ENCODE results near the gene KIRREL3. TPM values are rescaled to one million over a fixed set of nuclear protein-coding genes. Genes with fewer than 3 reads are reported as not detected.

The KIRREL3 gene
- total RNA-seq, 2 experiments from 2014 or later: not detected

DNA sequence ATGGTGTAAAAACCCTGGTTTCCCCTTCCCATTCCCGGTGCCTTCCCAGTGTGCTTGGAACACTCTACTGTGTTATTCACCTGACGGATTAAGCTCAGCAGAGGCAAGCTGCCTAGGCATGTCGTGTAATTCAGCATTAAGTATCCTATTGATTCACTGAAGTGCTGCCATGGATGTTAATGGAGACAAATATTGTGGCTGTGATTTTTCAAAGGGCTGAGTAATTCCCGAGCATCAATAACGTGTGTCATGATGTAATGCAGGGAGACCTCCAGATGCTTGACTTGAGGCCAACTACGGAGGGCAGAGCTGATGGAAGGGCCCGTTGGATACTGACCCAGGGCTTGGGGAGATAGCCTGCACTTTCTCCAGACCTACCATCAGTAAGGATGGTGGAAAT is 376.1 kb downstream of the KIRREL3 start:
- H3K27ac Mint-ChIP-seq: no peak overlapping the region
- ATAC-seq (ENCODE audit: poor library complexity) (no peak), DNase-seq (no peak)
- H3K4me1 Mint-ChIP-seq (ENCODE audit: low read depth): no peaks in the 10 kb centered on the region
- H3K4me3 ChIP-seq (ENCODE audit: low read length): no peak overlapping the region
- ChIA-PET CTCF (no interaction called here), POLR2A (no interaction called here)
- no peaks in the 10 kb centered on the region for H3K9me3 Mint-ChIP-seq
- no peak overlapping the region for H3K27ac ChIP-seq (ENCODE audit: low read depth in 1 of 2, low read length in 2 of 2)
- H3K4me1 ChIP-seq (ENCODE audit: insufficient read depth, low read length): no peaks in the 10 kb centered on the region
- peaks cover 18% of the 10 kb centered on the region for H3K27me3 Mint-ChIP-seq
- no peak overlapping the region for H3K4me3 Mint-ChIP-seq
- H3K27me3 ChIP-seq (ENCODE audit: control insufficient read depth in 1 of 2, insufficient read depth in 2 of 2, low read length in 2 of 2): peaks cover 0 to 14% of the 10 kb centered on the region in 2 experiments
- TF ChIP-seq, protein P1, sequence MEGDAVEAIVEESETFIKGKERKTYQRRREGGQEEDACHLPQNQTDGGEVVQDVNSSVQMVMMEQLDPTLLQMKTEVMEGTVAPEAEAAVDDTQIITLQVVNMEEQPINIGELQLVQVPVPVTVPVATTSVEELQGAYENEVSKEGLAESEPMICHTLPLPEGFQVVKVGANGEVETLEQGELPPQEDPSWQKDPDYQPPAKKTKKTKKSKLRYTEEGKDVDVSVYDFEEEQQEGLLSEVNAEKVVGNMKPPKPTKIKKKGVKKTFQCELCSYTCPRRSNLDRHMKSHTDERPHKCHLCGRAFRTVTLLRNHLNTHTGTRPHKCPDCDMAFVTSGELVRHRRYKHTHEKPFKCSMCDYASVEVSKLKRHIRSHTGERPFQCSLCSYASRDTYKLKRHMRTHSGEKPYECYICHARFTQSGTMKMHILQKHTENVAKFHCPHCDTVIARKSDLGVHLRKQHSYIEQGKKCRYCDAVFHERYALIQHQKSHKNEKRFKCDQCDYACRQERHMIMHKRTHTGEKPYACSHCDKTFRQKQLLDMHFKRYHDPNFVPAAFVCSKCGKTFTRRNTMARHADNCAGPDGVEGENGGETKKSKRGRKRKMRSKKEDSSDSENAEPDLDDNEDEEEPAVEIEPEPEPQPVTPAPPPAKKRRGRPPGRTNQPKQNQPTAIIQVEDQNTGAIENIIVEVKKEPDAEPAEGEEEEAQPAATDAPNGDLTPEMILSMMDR (IDR thresholded peaks at IDR 0.05): no peak
- no peaks in the 10 kb centered on the region for H3K36me3 ChIP-seq (ENCODE audit: insufficient read depth, low read length)
- no peaks in the 10 kb centered on the region for H3K36me3 Mint-ChIP-seq (ENCODE audit: low read depth)
- intact Hi-C loops (cut with DNase I, micrococcal nuclease): no loop called here
- H3K9me3 ChIP-seq (ENCODE audit: control insufficient read depth in 1 of 2, insufficient read depth in 1 of 2, low read length in 2 of 2): peaks cover 0 to 4% of the 10 kb centered on the region in 2 experiments

DNA sequence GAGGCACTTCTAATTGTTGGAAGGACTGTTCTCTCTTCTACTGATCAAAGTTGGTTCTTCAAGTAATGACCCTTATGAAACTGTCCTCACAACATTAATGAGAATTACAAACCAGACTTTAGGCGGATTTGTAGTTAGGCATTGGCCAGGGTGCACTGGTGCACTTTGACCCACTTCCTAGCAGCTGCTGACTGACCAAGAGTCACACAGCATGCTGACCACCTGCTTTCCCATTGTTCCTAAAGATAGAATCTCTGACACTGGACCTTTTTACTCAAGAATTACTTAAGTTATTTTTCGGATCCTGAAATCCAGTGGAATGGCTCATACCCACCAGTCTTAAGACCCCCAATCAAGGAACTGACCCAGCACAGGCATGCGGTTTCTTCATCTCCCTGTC is 381.1 kb downstream of the KIRREL3 start:
- H3K36me3 ChIP-seq (ENCODE audit: insufficient read depth, low read length): no peaks in the 10 kb centered on the region
- no peaks in the 10 kb centered on the region for H3K9me3 Mint-ChIP-seq
- H3K27ac Mint-ChIP-seq: no peak overlapping the region
- H3K27ac ChIP-seq (ENCODE audit: low read depth in 1 of 2, low read length in 2 of 2): no peak overlapping the region
- DNase-seq (no peak), ATAC-seq (ENCODE audit: poor library complexity) (no peak)
- intact Hi-C loops (cut with DNase I, micrococcal nuclease): no loop called here
- ChIA-PET CTCF (no interaction called here), POLR2A (no interaction called here)
- TF ChIP-seq, protein P1 (IDR thresholded peaks at IDR 0.05): no peak
- H3K9me3 ChIP-seq (ENCODE audit: control insufficient read depth in 1 of 2, insufficient read depth in 1 of 2, low read length in 2 of 2): no peaks in the 10 kb centered on the region
- H3K4me1 ChIP-seq (ENCODE audit: insufficient read depth, low read length): no peaks in the 10 kb centered on the region
- peaks cover 30% of the 10 kb centered on the region for H3K27me3 Mint-ChIP-seq
- H3K4me1 Mint-ChIP-seq (ENCODE audit: low read depth): no peaks in the 10 kb centered on the region
- no peaks in the 10 kb centered on the region for H3K36me3 Mint-ChIP-seq (ENCODE audit: low read depth)
- no peak overlapping the region for H3K4me3 Mint-ChIP-seq
- no peak overlapping the region for H3K4me3 ChIP-seq (ENCODE audit: low read length)
- H3K27me3 ChIP-seq (ENCODE audit: control insufficient read depth in 1 of 2, insufficient read depth in 2 of 2, low read length in 2 of 2): peaks cover 0 to 8% of the 10 kb centered on the region in 2 experiments

DNA sequence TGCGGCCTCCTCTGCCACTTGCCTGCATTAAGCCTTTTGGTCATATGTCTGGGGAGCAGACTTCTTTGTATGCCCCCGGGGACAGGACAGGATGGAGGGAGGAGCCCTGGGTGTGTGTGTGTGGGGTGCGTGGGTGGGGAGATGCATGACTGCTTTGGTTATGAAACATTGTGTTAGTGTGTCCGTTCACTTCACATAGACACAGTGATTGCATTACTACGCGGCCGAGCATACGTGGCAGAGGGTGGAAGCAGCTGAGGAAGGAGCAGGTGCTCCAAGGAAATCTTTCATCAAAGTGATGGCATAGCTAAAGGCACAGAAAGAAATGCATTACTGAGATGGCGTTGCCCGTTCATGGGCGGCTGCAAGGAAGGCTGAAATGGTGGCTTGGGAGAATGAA is 384.7 kb downstream of the KIRREL3 start:
- POLR2A ChIA-PET: no interaction called here
- H3K9me3 Mint-ChIP-seq: no peaks in the 10 kb centered on the region
- no peaks in the 10 kb centered on the region for H3K36me3 ChIP-seq (ENCODE audit: insufficient read depth, low read length)
- no peak overlapping the region for H3K4me3 ChIP-seq (ENCODE audit: low read length)
- H3K4me1 Mint-ChIP-seq (ENCODE audit: low read depth): no peaks in the 10 kb centered on the region
- ATAC-seq (ENCODE audit: poor library complexity) (no peak), DNase-seq (no peak)
- no peaks in the 10 kb centered on the region for H3K27me3 ChIP-seq (ENCODE audit: control insufficient read depth in 1 of 2, insufficient read depth in 2 of 2, low read length in 2 of 2)
- no peaks in the 10 kb centered on the region for H3K4me1 ChIP-seq (ENCODE audit: insufficient read depth, low read length)
- CTCF ChIA-PET: no interaction called here
- H3K36me3 Mint-ChIP-seq (ENCODE audit: low read depth): no peaks in the 10 kb centered on the region
- no peaks in the 10 kb centered on the region for H3K9me3 ChIP-seq (ENCODE audit: control insufficient read depth in 1 of 2, insufficient read depth in 1 of 2, low read length in 2 of 2)
- H3K27me3 Mint-ChIP-seq: peaks cover 32% of the 10 kb centered on the region
- H3K27ac ChIP-seq (ENCODE audit: low read depth in 1 of 2, low read length in 2 of 2): no peak overlapping the region
- intact Hi-C loops (cut with DNase I, micrococcal nuclease): no loop called here
- no peak overlapping the region for H3K4me3 Mint-ChIP-seq
- H3K27ac Mint-ChIP-seq: no peak overlapping the region
- TF ChIP-seq, protein P1 (IDR thresholded peaks at IDR 0.05): no peak

Measured in CD4-positive, alpha-beta T cell (primary cell).